Endothelial cell of umbilical vein (primary cell): Measurements from ENCODE around the gene MYBBP1A. TPM values are rescaled to one million over a fixed set of nuclear protein-coding genes. Genes with fewer than 3 reads are reported as not detected.

ENCODE experiments used
- BruUV-seq: library from RNA; stranded (reverse); fragments of 400-500 nt; replicated peaks from 2 replicates; lab custom pipeline; 2021; lab: Mats Ljungman, UMichigan
- CTCF ChIA-PET: fragments of 300-600, 350-600 bp; sonication (Branson Sonifier 250); formaldehyde crosslinking; loops from one replicate; lab custom pipeline; 2021; ENCODE audit warnings: antibody characterized with exemption, inconsistent platforms; lab: Charles Lee
- POLR2A ChIA-PET: fragments of 300-600, 350-600 bp; sonication (Branson Sonifier 250); formaldehyde crosslinking; loops from one replicate; lab custom pipeline; 2021; ENCODE audit warnings: antibody characterized with exemption, inconsistent platforms; lab: Charles Lee
- DNase-seq: peaks from one replicate; pipeline ENCODE4 v3.0.0-alpha.2; 2011; ENCODE audit warnings: low read depth, low spot score
- FAIRE-seq: peaks from 2 replicates; lab custom pipeline; 2011; peaks lifted over from hg19 to GRCh38; lab: Jason Lieb, UNC
- H2AFZ ChIP-seq: 2 replicates; pipeline ENCODE4 v1.6.0; 2012; ENCODE audit warnings: low read depth, low read length, control low read depth, inconsistent platforms
- H3K27ac ChIP-seq: 2 replicates; pipeline ENCODE4 v1.5.1; 2011; ENCODE audit warnings: low read depth, mild to moderate bottlenecking, control low read depth, low read length, moderate library complexity; ENCODE audit not compliant: insufficient read depth
- H3K27me3 ChIP-seq, 2 experiments: 2 replicates each; pipeline versions ENCODE4 v1.6.0 to v1.6.1; 2011; ENCODE audit warnings: low read length in 2 of 2, mixed read lengths in 1 of 2; ENCODE audit not compliant: control insufficient read depth in 2 of 2, insufficient read depth in 2 of 2
- H3K36me3 ChIP-seq, 2 experiments: 2 replicates in 1 of 2; 3 replicates in 1 of 2; pipeline ENCODE4 v1.5.1; 2011; ENCODE audit warnings: low read length in 2 of 2, mild to moderate bottlenecking in 1 of 2, moderate library complexity in 1 of 2; ENCODE audit not compliant: control insufficient read depth in 2 of 2, insufficient read depth in 2 of 2; ENCODE audit errors: extremely low read depth in 1 of 2
- H3K4me1 ChIP-seq: 3 replicates; pipeline ENCODE4 v1.5.1; 2011; ENCODE audit warnings: mild to moderate bottlenecking, low read length; ENCODE audit not compliant: control insufficient read depth, insufficient read depth; ENCODE audit errors: extremely low read depth
- H3K4me2 ChIP-seq: 2 replicates; pipeline ENCODE4 v1.6.1; 2011; ENCODE audit warnings: low read length, control low read depth, mixed read lengths; ENCODE audit not compliant: insufficient read depth
- H3K4me3 ChIP-seq, 3 experiments: fragments of 200-600 bp in 1 of 3; sonication (generic), shearing (Covaris generic) in 1 of 3; replicated peaks in 1 of 3; 2 replicates each; pipeline ENCODE4 v1.5.1; 2011 to 2016; ENCODE audit warnings: control low read depth in 3 of 3, low read length in 3 of 3, mild to moderate bottlenecking in 2 of 3, inconsistent platforms in 1 of 3, low read depth in 1 of 3, moderate library complexity in 1 of 3; ENCODE audit not compliant: insufficient read depth in 1 of 3
- H3K79me2 ChIP-seq: 2 replicates; pipeline ENCODE4 v1.6.0; 2012; ENCODE audit warnings: low read length, inconsistent platforms; ENCODE audit not compliant: control insufficient read depth, insufficient read depth
- H3K9ac ChIP-seq: replicated peaks from 2 replicates; pipeline ENCODE3; 2011; ENCODE audit warnings: low read length, control low read depth; ENCODE audit not compliant: insufficient read depth; ENCODE audit errors: extremely low read depth
- H3K9me1 ChIP-seq: replicated peaks from 3 replicates; pipeline ENCODE4 v1.6.0; 2011; ENCODE audit warnings: mild to moderate bottlenecking, low read length; ENCODE audit not compliant: control insufficient read depth, insufficient read depth; ENCODE audit errors: extremely low read depth
- H3K9me3 ChIP-seq: replicated peaks from 2 replicates; pipeline ENCODE4 v1.5.1; 2012; ENCODE audit warnings: low read length, inconsistent platforms; ENCODE audit not compliant: control insufficient read depth, insufficient read depth
- H4K20me1 ChIP-seq: replicated peaks from 2 replicates; pipeline ENCODE3; 2011; ENCODE audit warnings: mild to moderate bottlenecking, low read length; ENCODE audit not compliant: control insufficient read depth, insufficient read depth; ENCODE audit errors: extremely low read depth
- CTCF ChIP-seq, 2 donors: IDR thresholded peaks; 1 replicate in 1 of 2; 2 replicates in 1 of 2; pipeline ENCODE4 v1.5.1; 2011; ENCODE audit warnings: low read length in 2 of 2, mild to moderate bottlenecking in 2 of 2, moderate library complexity in 2 of 2, control low read depth in 1 of 2, inconsistent platforms in 1 of 2, low read depth in 1 of 2; ENCODE audit not compliant: insufficient read depth in 1 of 2; ENCODE audit errors: extremely low read depth in 1 of 2
- EZH2 ChIP-seq: IDR thresholded peaks from 2 replicates; pipeline ENCODE4 v1.6.1; 2012; ENCODE audit warnings: borderline replicate concordance, low read depth, mild to moderate bottlenecking, moderate library complexity, low read length, inconsistent platforms; ENCODE audit not compliant: severe bottlenecking
- FOS ChIP-seq: IDR thresholded peaks from 2 replicates; pipeline ENCODE4 v1.6.1; 2011; ENCODE audit warnings: mild to moderate bottlenecking, low read length, moderate library complexity, borderline replicate concordance; ENCODE audit not compliant: insufficient read depth
- GATA2 ChIP-seq: IDR thresholded peaks from 2 replicates; pipeline ENCODE4 v1.7.0; 2011; ENCODE audit warnings: low read depth, mild to moderate bottlenecking, moderate library complexity, mixed read lengths, low read length; ENCODE audit not compliant: insufficient read length, insufficient read depth
- JUN ChIP-seq: IDR thresholded peaks from 2 replicates; pipeline ENCODE4 v1.6.1; 2011; ENCODE audit warnings: borderline replicate concordance, low read depth; ENCODE audit not compliant: insufficient read length, insufficient read depth
- MAX ChIP-seq: IDR thresholded peaks from 2 replicates; pipeline ENCODE4 v1.6.1; 2011; ENCODE audit not compliant: insufficient read depth, insufficient read length
- MYC ChIP-seq: IDR thresholded peaks from one replicate; pipeline ENCODE4 v1.6.1; 2011; ENCODE audit warnings: mild to moderate bottlenecking, low read depth, low read length
- POLR2A ChIP-seq: IDR thresholded peaks from 2 replicates; pipeline ENCODE4 v1.6.1; 2012; ENCODE audit warnings: low read depth, mild to moderate bottlenecking, control low read depth, low read length
- POLR2AphosphoS5 ChIP-seq: IDR thresholded peaks from 2 replicates; pipeline ENCODE4 v1.6.1; 2012; ENCODE audit warnings: low read depth, mild to moderate bottlenecking, control low read depth, low read length, moderate library complexity; ENCODE audit not compliant: insufficient read depth
- dilution Hi-C: fragments of 300-500 bp; cut with MboI; formaldehyde crosslinking; loops from one replicate; pipeline ENCODE4 v1.15.0; 2019; ENCODE audit warnings: low sequenced_read_pairs; ENCODE audit not compliant: extremely low pct_ligation_motif_present
- intact Hi-C: fragments of 100-400 bp; cut with micrococcal nuclease; formaldehyde crosslinking; loops from one replicate; pipeline ENCODE4 v1.10.0; 2022
- polyA plus RNA-seq, 4 experiments: library from polyadenylated mRNA; depleted of rRNA in 3 of 4; stranded (reverse) in 3 of 4; unstranded in 1 of 4; fragments of >200 nt; gene quantifications; 2 replicates each; pipeline versions ENCODE4 v1.2.1 to v1.2.3, GENCODE V29; 2011 to 2012; ENCODE audit warnings: missing spikeins in 1 of 4
- total RNA-seq: library from RNA; stranded (reverse); gene quantifications from 2 replicates; pipeline ENCODE4 v1.2.3, GENCODE V29; 2021

The MYBBP1A gene
- total and polyA plus RNA-seq, 2 donors (not counting 3 experiments of a cell fraction or from before 2014, with no cell fraction given) = 26.8 to 79.2 TPM

- intact Hi-C loops = no loop called here
- Histone ChIP-seq H3K36me3 (no peaks in the 10 kb centered on the region), H3K4me3 (no peak overlapping the region), H3K27me3 (peaks cover 0 to 2% of the 10 kb centered on the region in 2 experiments), H3K9me1 (no peaks in the 10 kb centered on the region), H3K79me2 (no peaks in the 10 kb centered on the region), H3K27ac (no peak overlapping the region), H3K4me1 (no peaks in the 10 kb centered on the region), H2AFZ (no peak overlapping the region), H3K9me3 (no peaks in the 10 kb centered on the region), H4K20me1 (no peaks in the 10 kb centered on the region), H3K4me2 (no peak overlapping the region), H3K9ac (no peak overlapping the region)
- BruUV-seq = no TSS peak
- FAIRE-seq = no peak
- ChIA-PET CTCF (interaction anchor here (0.6 to 1.5 kb wide), 2 partner anchors 35 to 452 kb away, joined by 3 to 8 read pairs; no protein-coding TSS in a partner anchor), POLR2A (no interaction called here)
- TF ChIP-seq GATA2 (no peak), MAX (no peak), FOS (no peak), CTCF (IDR thresholded peaks at IDR 0.05; ENCODE audit: extremely low read depth in 1 of 2, insufficient read depth in 1 of 2, low read depth in 1 of 2, low read length in 2 of 2) (no peak), EZH2 (no peak), POLR2A (no peak), MYC (no peak), POLR2AphosphoS5 (no peak), JUN (no peak)
- dilution Hi-C loops = no loop called here
- no peak for DNase-seq
These were observed 46.9 kb upstream of the MYBBP1A start for GRCh38 chr17:4602041-4602440.
